ENCODE data around the gene DIPK1B. TPM values are rescaled to one million over a fixed set of nuclear protein-coding genes. Genes with fewer than 3 reads are reported as not detected.

The DIPK1B gene
- total RNA-seq (ENCODE audit: low replicate concordance), result 1.1 and 16.6 TPM in 2 replicates

GRCh38 chr9:136711751-136712689, at the start of gene DIPK1B:
DIPK1B (plus strand) TSS chr9:136712572; CDS start chr9:136712666, 94 bp downstream.

GRCh38 chr9:136662656-136663581, 49.5 kb upstream of the DIPK1B start, which contains the start of gene EGFL7:
EGFL7 (plus strand) TSS chr9:136662916; CDS start chr9:136668283, 5,367 bp downstream.

GRCh38 chr9:136686794-136687711, 25.3 kb upstream of the DIPK1B start, which contains the start of gene AGPAT2:
AGPAT2 (minus strand) TSS chr9:136687457; CDS start chr9:136687357, 100 bp downstream.

GRCh38 chr9:136742591-136743391, 30.4 kb downstream of the DIPK1B start, which contains the start of gene LCN10:
LCN10 (minus strand) TSS chr9:136742940; CDS start chr9:136742903, 37 bp downstream.

GRCh38 chr9:136748201-136748600, 35.8 kb downstream of the DIPK1B start, which contains the start of gene LCN6:
LCN6 (minus strand) TSS chr9:136748525; CDS start chr9:136748483, 42 bp downstream.

GRCh38 chr9:136764301-136764891, 52.0 kb downstream of the DIPK1B start, which contains the start of gene LCN15:
LCN15 (minus strand) TSS chr9:136764518; CDS start chr9:136764488, 30 bp downstream.

Other genes with a start within 250 kb of the DIPK1B start
- 7.0 and 17.8 TPM in 2 replicates for gene SEC16A, start 229.5 kb upstream of the DIPK1B start, total RNA-seq (ENCODE audit: low replicate concordance)
- 11.8 and 12.8 TPM in 2 replicates for gene NOTCH1, start 166.5 kb upstream of the DIPK1B start, total RNA-seq (ENCODE audit: low replicate concordance)
- gene EGFL7, start 49.7 kb upstream of the DIPK1B start, total RNA-seq (ENCODE audit: low replicate concordance), result 16.5 and 38.5 TPM in 2 replicates
- gene AGPAT2, start 25.1 kb upstream of the DIPK1B start, total RNA-seq (ENCODE audit: low replicate concordance), result 32.1 and 44.6 TPM in 2 replicates
- gene LCN10, start 30.4 kb downstream of the DIPK1B start, total RNA-seq (ENCODE audit: low replicate concordance), result not detected in 2 replicates
- gene LCN6, start 36.0 kb downstream of the DIPK1B start, total RNA-seq (ENCODE audit: low replicate concordance), result not detected in 2 replicates
- gene LCN8, start 45.7 kb downstream of the DIPK1B start, total RNA-seq (ENCODE audit: low replicate concordance), result not detected in 2 replicates
- gene LCN15, start 51.9 kb downstream of the DIPK1B start, total RNA-seq (ENCODE audit: low replicate concordance), result not detected in 2 replicates
- 36.9 and 88.0 TPM in 2 replicates for gene TMEM141, start 78.8 kb downstream of the DIPK1B start, total RNA-seq (ENCODE audit: low replicate concordance)
- gene CCDC183, start 83.8 kb downstream of the DIPK1B start, total RNA-seq (ENCODE audit: low replicate concordance), result 0.30 and 2.2 TPM in 2 replicates
- gene RABL6, start 95.4 kb downstream of the DIPK1B start, total RNA-seq (ENCODE audit: low replicate concordance), result 45.7 and 60.1 TPM in 2 replicates
- gene AJM1, start 129.9 kb downstream of the DIPK1B start, total RNA-seq (ENCODE audit: low replicate concordance), result 0.90 and 1.6 TPM in 2 replicates
- gene PHPT1, start 136.8 kb downstream of the DIPK1B start, total RNA-seq (ENCODE audit: low replicate concordance), result 229 and 269 TPM in 2 replicates
- 0.59 and 0.75 TPM in 2 replicates for gene MAMDC4, start 139.8 kb downstream of the DIPK1B start, total RNA-seq (ENCODE audit: low replicate concordance)
- gene EDF1, start 153.7 kb downstream of the DIPK1B start, total RNA-seq (ENCODE audit: low replicate concordance), result 483 and 575 TPM in 2 replicates
- 6.7 and 9.3 TPM in 2 replicates for gene TRAF2, start 173.9 kb downstream of the DIPK1B start, total RNA-seq (ENCODE audit: low replicate concordance)
- gene FBXW5, start 232.2 kb downstream of the DIPK1B start, total RNA-seq (ENCODE audit: low replicate concordance), result 139 and 223 TPM in 2 replicates
- not detected in 2 replicates for gene C8G, start 232.7 kb downstream of the DIPK1B start, total RNA-seq (ENCODE audit: low replicate concordance)
- not detected in 2 replicates for gene LCN12, start 239.7 kb downstream of the DIPK1B start, total RNA-seq (ENCODE audit: low replicate concordance)

Measured in smooth muscle cell of the coronary artery (primary cell).